ENCODE data around the gene SEMA3E.

DNA sequence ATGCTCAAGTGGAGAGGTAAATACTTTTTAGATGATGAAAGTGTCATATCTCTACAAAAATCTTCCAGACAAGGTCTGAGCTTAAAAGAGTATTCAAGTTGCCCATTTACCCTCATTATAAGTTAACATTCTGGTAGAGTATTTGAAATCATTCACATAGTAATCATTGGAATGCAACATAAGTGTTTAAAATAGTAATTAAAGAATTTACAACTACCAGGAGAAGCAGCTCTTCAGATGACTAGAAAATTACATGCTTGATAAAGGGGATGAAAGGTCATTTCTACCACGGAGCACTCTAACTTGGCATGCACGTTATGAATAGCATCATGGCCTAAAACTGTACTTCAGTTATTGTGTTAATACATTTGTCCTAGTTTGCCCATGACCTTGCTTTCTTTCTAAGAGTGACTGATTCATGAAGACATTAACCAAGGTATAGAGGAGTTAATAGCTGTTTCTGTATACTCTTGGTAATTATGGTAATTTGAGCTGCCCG is 120.0 kb downstream of the SEMA3E start:
- TF ChIP-seq EZH2phosphoT487 (IDR thresholded peaks at IDR 0.05; ENCODE audit: low read depth) = no peak
- TF ChIP-seq, protein P1, sequence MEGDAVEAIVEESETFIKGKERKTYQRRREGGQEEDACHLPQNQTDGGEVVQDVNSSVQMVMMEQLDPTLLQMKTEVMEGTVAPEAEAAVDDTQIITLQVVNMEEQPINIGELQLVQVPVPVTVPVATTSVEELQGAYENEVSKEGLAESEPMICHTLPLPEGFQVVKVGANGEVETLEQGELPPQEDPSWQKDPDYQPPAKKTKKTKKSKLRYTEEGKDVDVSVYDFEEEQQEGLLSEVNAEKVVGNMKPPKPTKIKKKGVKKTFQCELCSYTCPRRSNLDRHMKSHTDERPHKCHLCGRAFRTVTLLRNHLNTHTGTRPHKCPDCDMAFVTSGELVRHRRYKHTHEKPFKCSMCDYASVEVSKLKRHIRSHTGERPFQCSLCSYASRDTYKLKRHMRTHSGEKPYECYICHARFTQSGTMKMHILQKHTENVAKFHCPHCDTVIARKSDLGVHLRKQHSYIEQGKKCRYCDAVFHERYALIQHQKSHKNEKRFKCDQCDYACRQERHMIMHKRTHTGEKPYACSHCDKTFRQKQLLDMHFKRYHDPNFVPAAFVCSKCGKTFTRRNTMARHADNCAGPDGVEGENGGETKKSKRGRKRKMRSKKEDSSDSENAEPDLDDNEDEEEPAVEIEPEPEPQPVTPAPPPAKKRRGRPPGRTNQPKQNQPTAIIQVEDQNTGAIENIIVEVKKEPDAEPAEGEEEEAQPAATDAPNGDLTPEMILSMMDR (IDR thresholded peaks at IDR 0.05; ENCODE audit: low read depth, low read length) = no peak
